Mammary epithelial cell (primary cell): ENCODE results near the gene TIMM17B.

ENCODE experiments used
- EZH2 ChIP-seq: IDR thresholded peaks from 2 replicates; pipeline ENCODE4 v1.6.1; 2012; ENCODE audit warnings: low read length, inconsistent platforms, borderline replicate concordance
- TF ChIP-seq, protein P1 (sequence below), 2 donors: IDR thresholded peaks in 1 of 2; conservative IDR thresholded peaks in 1 of 2; 2 replicates each; pipeline ENCODE4 v1.5.1; 2011 to 2012; ENCODE audit warnings: inconsistent platforms in 2 of 2, low read length in 2 of 2, mild to moderate bottlenecking in 2 of 2, control low read depth in 1 of 2, low read depth in 1 of 2; ENCODE audit not compliant: insufficient read depth in 1 of 2; ENCODE audit errors: extremely low read depth in 1 of 2

DNA sequence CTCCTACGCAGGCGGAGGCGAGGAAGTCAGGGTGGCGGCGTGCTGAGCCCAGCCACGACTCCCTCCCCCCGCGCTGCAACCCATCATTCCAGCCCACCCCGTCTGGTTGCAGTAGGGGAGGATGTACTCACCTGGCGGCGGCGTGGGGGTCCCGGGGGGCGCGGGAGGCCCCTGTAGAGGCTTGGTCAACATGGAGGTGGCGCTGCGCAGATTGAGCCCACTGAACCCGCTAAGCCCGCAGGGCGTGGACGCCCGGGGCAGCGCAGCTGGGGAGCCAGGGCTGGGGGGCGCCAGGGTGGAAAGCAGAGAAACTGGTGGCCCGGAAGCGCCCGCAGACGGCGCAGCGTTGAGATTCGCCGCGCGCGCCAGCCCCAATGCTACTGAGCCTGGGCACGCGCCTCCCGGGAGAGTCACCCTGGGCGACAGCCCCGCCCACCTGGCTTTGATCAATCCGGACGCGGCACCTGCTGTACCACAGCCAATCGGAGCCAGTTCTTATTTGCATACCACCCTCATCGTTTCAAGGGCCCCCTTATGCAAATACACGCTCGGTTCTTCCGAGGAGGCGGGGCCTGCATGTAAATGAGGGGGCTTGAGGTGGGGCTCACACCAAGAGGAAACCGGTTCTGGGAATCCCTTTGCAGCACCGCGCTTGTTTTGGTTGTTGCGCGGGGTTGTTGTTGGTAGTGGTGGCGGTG is 21.2 kb upstream of the TIMM17B start, which contains the start of gene PIM2:
- no peak for TF ChIP-seq EZH2
- TF ChIP-seq, protein P1, sequence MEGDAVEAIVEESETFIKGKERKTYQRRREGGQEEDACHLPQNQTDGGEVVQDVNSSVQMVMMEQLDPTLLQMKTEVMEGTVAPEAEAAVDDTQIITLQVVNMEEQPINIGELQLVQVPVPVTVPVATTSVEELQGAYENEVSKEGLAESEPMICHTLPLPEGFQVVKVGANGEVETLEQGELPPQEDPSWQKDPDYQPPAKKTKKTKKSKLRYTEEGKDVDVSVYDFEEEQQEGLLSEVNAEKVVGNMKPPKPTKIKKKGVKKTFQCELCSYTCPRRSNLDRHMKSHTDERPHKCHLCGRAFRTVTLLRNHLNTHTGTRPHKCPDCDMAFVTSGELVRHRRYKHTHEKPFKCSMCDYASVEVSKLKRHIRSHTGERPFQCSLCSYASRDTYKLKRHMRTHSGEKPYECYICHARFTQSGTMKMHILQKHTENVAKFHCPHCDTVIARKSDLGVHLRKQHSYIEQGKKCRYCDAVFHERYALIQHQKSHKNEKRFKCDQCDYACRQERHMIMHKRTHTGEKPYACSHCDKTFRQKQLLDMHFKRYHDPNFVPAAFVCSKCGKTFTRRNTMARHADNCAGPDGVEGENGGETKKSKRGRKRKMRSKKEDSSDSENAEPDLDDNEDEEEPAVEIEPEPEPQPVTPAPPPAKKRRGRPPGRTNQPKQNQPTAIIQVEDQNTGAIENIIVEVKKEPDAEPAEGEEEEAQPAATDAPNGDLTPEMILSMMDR (conservative IDR thresholded peaks at IDR 0.05 in 1 of 2, IDR thresholded peaks at IDR 0.05 in 1 of 2; ENCODE audit: extremely low read depth in 1 of 2, insufficient read depth in 1 of 2, low read depth in 1 of 2, low read length in 2 of 2): peak in 1 of 2 donors; percentile 2
